ENCODE data around the gene R3HCC1L.

Gene R3HCC1L

DNA sequence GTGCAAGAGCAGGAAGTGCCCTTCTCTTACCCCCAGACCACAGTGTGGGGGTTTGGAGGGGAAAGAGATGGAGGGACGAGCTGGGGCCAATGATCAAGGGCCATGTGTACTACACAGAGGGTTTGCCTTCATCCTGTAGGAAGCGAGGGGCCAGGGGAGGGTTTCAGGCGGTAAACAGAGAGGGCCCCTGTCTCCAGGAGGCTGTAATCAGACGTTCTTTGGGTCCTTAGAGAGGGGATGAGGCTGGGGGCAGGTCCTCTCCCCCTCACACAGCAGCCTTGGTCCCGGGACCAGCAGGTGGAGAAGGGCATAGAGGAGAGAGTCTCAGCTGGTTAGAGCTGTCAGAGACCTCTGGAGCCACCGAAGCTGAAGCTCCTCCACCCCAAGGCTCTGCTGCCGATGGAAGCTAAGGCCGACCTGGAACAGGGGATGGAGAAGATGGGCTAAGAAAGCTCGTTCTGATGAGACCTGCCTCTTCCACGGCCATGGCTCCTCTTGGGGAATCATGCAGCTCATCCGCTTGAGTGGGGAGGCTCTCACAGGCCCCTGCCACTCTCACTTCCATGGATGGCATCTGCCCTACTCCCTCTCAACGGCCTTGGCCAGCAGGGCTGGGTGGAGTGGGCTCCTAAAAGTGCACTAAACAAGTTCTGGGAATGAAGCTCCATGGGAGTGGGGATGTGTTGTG lies 130.1 kb downstream of the R3HCC1L start:
- H3K27me3 ChIP-seq (replicated peaks; ENCODE audit: control insufficient read depth, insufficient read depth, low read length) = no peaks in the 10 kb centered on the region
- TF ChIP-seq, protein P1, sequence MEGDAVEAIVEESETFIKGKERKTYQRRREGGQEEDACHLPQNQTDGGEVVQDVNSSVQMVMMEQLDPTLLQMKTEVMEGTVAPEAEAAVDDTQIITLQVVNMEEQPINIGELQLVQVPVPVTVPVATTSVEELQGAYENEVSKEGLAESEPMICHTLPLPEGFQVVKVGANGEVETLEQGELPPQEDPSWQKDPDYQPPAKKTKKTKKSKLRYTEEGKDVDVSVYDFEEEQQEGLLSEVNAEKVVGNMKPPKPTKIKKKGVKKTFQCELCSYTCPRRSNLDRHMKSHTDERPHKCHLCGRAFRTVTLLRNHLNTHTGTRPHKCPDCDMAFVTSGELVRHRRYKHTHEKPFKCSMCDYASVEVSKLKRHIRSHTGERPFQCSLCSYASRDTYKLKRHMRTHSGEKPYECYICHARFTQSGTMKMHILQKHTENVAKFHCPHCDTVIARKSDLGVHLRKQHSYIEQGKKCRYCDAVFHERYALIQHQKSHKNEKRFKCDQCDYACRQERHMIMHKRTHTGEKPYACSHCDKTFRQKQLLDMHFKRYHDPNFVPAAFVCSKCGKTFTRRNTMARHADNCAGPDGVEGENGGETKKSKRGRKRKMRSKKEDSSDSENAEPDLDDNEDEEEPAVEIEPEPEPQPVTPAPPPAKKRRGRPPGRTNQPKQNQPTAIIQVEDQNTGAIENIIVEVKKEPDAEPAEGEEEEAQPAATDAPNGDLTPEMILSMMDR (IDR thresholded peaks at IDR 0.05; ENCODE audit: insufficient read depth, low read length, poor library complexity, severe bottlenecking) = no peak
- no peaks in the 10 kb centered on the region for H3K36me3 ChIP-seq (ENCODE audit: control insufficient read depth, insufficient read depth, low read length)
- no peak overlapping the region for H3K4me3 ChIP-seq (replicated peaks; ENCODE audit: low read depth, low read length)
- DNase-seq (ENCODE audit: extremely low read depth, insufficient read length) = no peak

- Histone ChIP-seq H3K4me3 (replicated peaks; ENCODE audit: low read depth, low read length) (no peak overlapping the region), H3K27me3 (replicated peaks; ENCODE audit: control insufficient read depth, insufficient read depth, low read length) (no peaks in the 10 kb centered on the region; the same call in 1 of the 2 replicates), H3K36me3 (ENCODE audit: control insufficient read depth, insufficient read depth, low read length) (no peaks in the 10 kb centered on the region)
- TF ChIP-seq, protein P1 (IDR thresholded peaks at IDR 0.05; ENCODE audit: insufficient read depth, low read length, poor library complexity, severe bottlenecking) = no peak
- DNase-seq (ENCODE audit: extremely low read depth, insufficient read length) = no peak
Observed at GRCh38 chr10:98265403-98266378, 131.2 kb downstream of the R3HCC1L start.

- TF ChIP-seq, protein P1 (IDR thresholded peaks at IDR 0.05; ENCODE audit: insufficient read depth, low read length, poor library complexity, severe bottlenecking) = no peak
- H3K36me3 ChIP-seq (ENCODE audit: control insufficient read depth, insufficient read depth, low read length) = no peaks in the 10 kb centered on the region
- DNase-seq (ENCODE audit: extremely low read depth, insufficient read length) = no peak
- H3K4me3 ChIP-seq (replicated peaks; ENCODE audit: low read depth, low read length) = no peak overlapping the region
- H3K27me3 ChIP-seq (replicated peaks; ENCODE audit: control insufficient read depth, insufficient read depth, low read length) = peaks cover 2% of the 10 kb centered on the region; the same call in 1 of the 2 replicates
Observed at GRCh38 chr10:98266647-98267046, 132.2 kb downstream of the R3HCC1L start.

DNA sequence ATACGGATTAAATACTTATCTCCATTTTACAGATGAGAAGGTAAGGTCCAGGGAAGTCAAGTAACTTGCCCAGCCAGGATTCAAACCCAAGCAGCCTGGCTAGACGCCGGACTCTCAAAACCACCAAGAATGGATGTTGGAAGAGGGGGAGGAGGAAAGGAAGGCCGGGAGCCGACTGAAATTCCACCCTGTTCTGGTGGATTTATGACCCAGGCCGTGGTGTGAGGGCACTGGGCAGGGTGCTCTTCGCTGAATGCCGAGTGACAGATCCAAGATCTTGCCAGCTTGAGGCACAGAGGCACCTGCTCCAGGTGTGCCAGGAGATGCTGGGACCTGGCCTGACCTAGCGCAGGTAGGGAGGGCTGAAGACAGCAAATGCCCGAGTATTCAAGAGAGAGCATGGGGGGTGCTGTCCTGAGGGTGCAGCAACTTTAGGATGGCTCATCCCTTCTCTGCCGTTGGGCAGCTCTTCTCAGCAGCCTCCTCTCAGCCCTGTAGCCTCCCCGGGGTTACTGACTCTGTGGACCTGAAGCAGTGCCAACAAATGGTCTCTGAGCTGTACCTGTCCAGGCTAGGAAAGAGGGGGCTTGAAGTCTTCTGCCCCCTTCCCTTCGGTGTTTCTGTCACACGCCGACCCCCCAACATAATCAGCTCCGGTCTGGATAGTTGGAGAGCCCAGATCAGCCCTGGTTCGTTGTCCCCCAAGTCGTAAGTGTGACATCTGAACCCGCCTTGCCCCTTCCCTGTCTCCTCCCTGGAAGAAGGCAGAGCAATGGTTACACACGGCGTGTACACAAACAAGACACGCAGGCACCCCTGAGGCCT lies 132.8 kb downstream of the R3HCC1L start:
- Histone ChIP-seq H3K4me3 (replicated peaks; ENCODE audit: low read depth, low read length) (no peak overlapping the region), H3K27me3 (replicated peaks; ENCODE audit: control insufficient read depth, insufficient read depth, low read length) (peaks cover 2% of the 10 kb centered on the region; the same call in 1 of the 2 replicates), H3K36me3 (ENCODE audit: control insufficient read depth, insufficient read depth, low read length) (no peaks in the 10 kb centered on the region)
- DNase-seq (ENCODE audit: extremely low read depth, insufficient read length) = no peak
- TF ChIP-seq, protein P1 (IDR thresholded peaks at IDR 0.05; ENCODE audit: insufficient read depth, low read length, poor library complexity, severe bottlenecking) = no peak

GRCh38 chr10:98267894-98268693 lies 133.6 kb downstream of the R3HCC1L start, which contains the start of gene LOXL4:
LOXL4 (minus strand) TSS chr10:98268194; CDS start chr10:98263019, 5,175 bp downstream.
- H3K27me3 ChIP-seq (replicated peaks; ENCODE audit: control insufficient read depth, insufficient read depth, low read length) = peaks cover 2% of the 10 kb centered on the region; the same call in 1 of the 2 replicates
- DNase-seq (ENCODE audit: extremely low read depth, insufficient read length) = no peak
- TF ChIP-seq, protein P1 (IDR thresholded peaks at IDR 0.05; ENCODE audit: insufficient read depth, low read length, poor library complexity, severe bottlenecking) = no peak
- peak within 1 kb of the TSS; percentile 15; the same call in 1 of the 2 replicates for H3K4me3 ChIP-seq (replicated peaks; ENCODE audit: low read depth, low read length)
- H3K36me3 ChIP-seq (ENCODE audit: control insufficient read depth, insufficient read depth, low read length) = no peaks in the 10 kb centered on the region
